Upper lobe of left lung (tissue), 6 donors: ENCODE measurements around the gene VPS41. TPM values are rescaled to one million over a fixed set of nuclear protein-coding genes. Genes with fewer than 3 reads are reported as not detected.

Source experiments
- ATAC-seq, 2 donors: fragments of 200-7000 bp; cut with Tn5 transposase; one replicate each; pipeline ENCODE4 v1.9.1; 2022; ENCODE audit warnings: mild to moderate bottlenecking in 2 of 2, moderate library complexity in 2 of 2; ENCODE audit not compliant: low FRiP score in 2 of 2
- DNase-seq, 2 donors: peaks; one replicate each; pipeline ENCODE4 v3.0.0-alpha.2; 2019 to 2020
- H3K27ac ChIP-seq, 4 donors: fragments of 200-600 bp; sonication (generic); one replicate each; pipeline ENCODE4 v1.5.1; 2016 to 2019
- H3K27me3 ChIP-seq, 4 donors: fragments of 200-600 bp; sonication (generic); one replicate each; pipeline ENCODE4 v1.5.1; 2017 to 2019
- H3K36me3 ChIP-seq, 4 donors: fragments of 200-600 bp; sonication (generic); one replicate each; pipeline ENCODE4 v1.5.1; 2016 to 2019
- H3K4me1 ChIP-seq, 4 donors: fragments of 200-600 bp; sonication (generic); one replicate each; pipeline ENCODE4 v1.5.1; 2018 to 2019
- H3K4me3 ChIP-seq, 4 donors: fragments of 200-600 bp; sonication (generic); one replicate each; pipeline ENCODE4 v1.5.1; 2017 to 2019; ENCODE audit warnings: mild to moderate bottlenecking in 2 of 4, moderate library complexity in 1 of 4
- H3K9me3 ChIP-seq, 4 donors: fragments of 200-600 bp; sonication (generic); one replicate each; pipeline ENCODE4 v1.5.1; 2018 to 2019
- CTCF ChIP-seq, 6 experiments: fragments of 450-650 bp in 4 of 6; fragments of 200-600 bp in 2 of 6; sonication (generic) in 2 of 6; IDR thresholded peaks; one replicate each; pipeline ENCODE4 v1.5.1; 2016 to 2019; ENCODE audit warnings: antibody characterized with exemption in 6 of 6
- EP300 ChIP-seq, 4 donors: sonication (generic); formaldehyde crosslinking; IDR thresholded peaks; one replicate each; pipeline ENCODE4 v1.5.1; 2017; ENCODE audit warnings: antibody characterized with exemption in 4 of 4, control low read depth in 2 of 4
- POLR2A ChIP-seq, 4 donors: fragments of 450-650 bp; IDR thresholded peaks; one replicate each; pipeline ENCODE4 v1.5.1; 2016 to 2017; ENCODE audit warnings: antibody characterized with exemption in 4 of 4, mild to moderate bottlenecking in 2 of 4
- POLR2AphosphoS5 ChIP-seq, 2 donors: sonication (generic); formaldehyde crosslinking; IDR thresholded peaks; one replicate each; pipeline ENCODE4 v1.5.1; 2017; ENCODE audit warnings: antibody characterized with exemption in 2 of 2
- WGBS, 2 donors: methylation state at CpG; one replicate each; pipeline ENCODE4 v1.1.5; 2017 to 2018; 5-methylcytosine and 5-hydroxymethylcytosine counted together
- total RNA-seq, 6 donors: library from RNA; depleted of rRNA in 4 of 6; stranded (reverse); fragments of >200 nt in 4 of 6; gene quantifications; one replicate each; pipeline versions ENCODE4 v1.1.0 to v1.2.1, GENCODE V29; 2016 to 2021
- donor health status: DM: no; HTN: no; CAD: no; lungs with moderate emphysema.
- donor health status: DM: no; HTN: yes; CAD: no; lungs with severe emphysema.

Gene VPS41
- total RNA-seq, 6 donors from 2014 or later, result 32.1 to 96.4 (median 48.4) TPM

GRCh38 chr7:38801786-38802185 is 107.2 kb downstream of the VPS41 start:
- H3K36me3 ChIP-seq, result peaks cover 0 to 6% (median 0%) of the 10 kb centered on the region in 4 donors
- H3K4me3 ChIP-seq, result no peak overlapping the region
- no peak for DNase-seq
- H3K27ac ChIP-seq, result no peak overlapping the region
- no peaks in the 10 kb centered on the region for H3K27me3 ChIP-seq
- no peaks in the 10 kb centered on the region for H3K4me1 ChIP-seq
- no peak for TF ChIP-seq POLR2AphosphoS5 (IDR thresholded peaks at IDR 0.05)
- no peak for TF ChIP-seq CTCF (IDR thresholded peaks at IDR 0.05)
- TF ChIP-seq EP300 (IDR thresholded peaks at IDR 0.05), result no peak
- no peak for TF ChIP-seq POLR2A (IDR thresholded peaks at IDR 0.05)
- ATAC-seq, result no peak
- H3K9me3 ChIP-seq, result no peaks in the 10 kb centered on the region
- WGBS, 2 donors, result 58 to 68% methylated on average over 4 of the region's 4 CpGs

- Histone ChIP-seq H3K9me3 (no peaks in the 10 kb centered on the region), H3K4me3 (no peak overlapping the region), H3K27me3 (no peaks in the 10 kb centered on the region), H3K27ac (no peak overlapping the region), H3K4me1 (no peaks in the 10 kb centered on the region), H3K36me3 (peaks cover 0 to 25% (median 4%) of the 10 kb centered on the region in 4 donors)
- 91 to 93% methylated on average over 7 of the region's 7 CpGs for WGBS, 2 donors
- no peak for TF ChIP-seq EP300 (IDR thresholded peaks at IDR 0.05)
- TF ChIP-seq CTCF (IDR thresholded peaks at IDR 0.05), result no peak
- ATAC-seq (no peak), DNase-seq (no peak)
Observed at GRCh38 chr7:38798552-38799267, 110.3 kb downstream of the VPS41 start.

- ATAC-seq (peak in 1 of 2 donors; percentile 79), DNase-seq (peak in 1 of 2 donors; percentile 29)
- Histone ChIP-seq H3K27ac (no peak overlapping the region), H3K36me3 (peaks cover 0 to 31% (median 5%) of the 10 kb centered on the region in 4 donors), H3K4me1 (no peaks in the 10 kb centered on the region), H3K4me3 (no peak overlapping the region), H3K9me3 (no peaks in the 10 kb centered on the region), H3K27me3 (no peaks in the 10 kb centered on the region)
- peak; percentile 52 to 81 (median 70) for TF ChIP-seq CTCF (IDR thresholded peaks at IDR 0.05)
- TF ChIP-seq EP300 (IDR thresholded peaks at IDR 0.05), result no peak
- WGBS, 2 donors, result 37 to 38% methylated on average over 8 of the region's 8 CpGs
Observed at GRCh38 chr7:38796626-38797501, 112.1 kb downstream of the VPS41 start.

- Histone ChIP-seq H3K27me3 (no peaks in the 10 kb centered on the region), H3K9me3 (no peaks in the 10 kb centered on the region), H3K36me3 (peaks cover 0 to 44% (median 5%) of the 10 kb centered on the region in 4 donors), H3K4me3 (no peak overlapping the region), H3K4me1 (no peaks in the 10 kb centered on the region), H3K27ac (no peak overlapping the region)
- 90 to 96% methylated on average over 2 of the region's 2 CpGs for WGBS, 2 donors
- TF ChIP-seq POLR2AphosphoS5 (IDR thresholded peaks at IDR 0.05) (no peak), CTCF (IDR thresholded peaks at IDR 0.05) (no peak), EP300 (IDR thresholded peaks at IDR 0.05) (no peak)
- DNase-seq (no peak), ATAC-seq (no peak)
Observed at GRCh38 chr7:38795593-38795992, 113.4 kb downstream of the VPS41 start.
